ENCODE measurements around the gene ROM1.
"Not testable (repeated sequence)": the region's sequence is repeated elsewhere in the genome, so short reads cannot be mapped to it uniquely, and the experiment has no call there.

The ROM1 gene, protein sequence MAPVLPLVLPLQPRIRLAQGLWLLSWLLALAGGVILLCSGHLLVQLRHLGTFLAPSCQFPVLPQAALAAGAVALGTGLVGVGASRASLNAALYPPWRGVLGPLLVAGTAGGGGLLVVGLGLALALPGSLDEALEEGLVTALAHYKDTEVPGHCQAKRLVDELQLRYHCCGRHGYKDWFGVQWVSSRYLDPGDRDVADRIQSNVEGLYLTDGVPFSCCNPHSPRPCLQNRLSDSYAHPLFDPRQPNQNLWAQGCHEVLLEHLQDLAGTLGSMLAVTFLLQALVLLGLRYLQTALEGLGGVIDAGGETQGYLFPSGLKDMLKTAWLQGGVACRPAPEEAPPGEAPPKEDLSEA

DNA sequence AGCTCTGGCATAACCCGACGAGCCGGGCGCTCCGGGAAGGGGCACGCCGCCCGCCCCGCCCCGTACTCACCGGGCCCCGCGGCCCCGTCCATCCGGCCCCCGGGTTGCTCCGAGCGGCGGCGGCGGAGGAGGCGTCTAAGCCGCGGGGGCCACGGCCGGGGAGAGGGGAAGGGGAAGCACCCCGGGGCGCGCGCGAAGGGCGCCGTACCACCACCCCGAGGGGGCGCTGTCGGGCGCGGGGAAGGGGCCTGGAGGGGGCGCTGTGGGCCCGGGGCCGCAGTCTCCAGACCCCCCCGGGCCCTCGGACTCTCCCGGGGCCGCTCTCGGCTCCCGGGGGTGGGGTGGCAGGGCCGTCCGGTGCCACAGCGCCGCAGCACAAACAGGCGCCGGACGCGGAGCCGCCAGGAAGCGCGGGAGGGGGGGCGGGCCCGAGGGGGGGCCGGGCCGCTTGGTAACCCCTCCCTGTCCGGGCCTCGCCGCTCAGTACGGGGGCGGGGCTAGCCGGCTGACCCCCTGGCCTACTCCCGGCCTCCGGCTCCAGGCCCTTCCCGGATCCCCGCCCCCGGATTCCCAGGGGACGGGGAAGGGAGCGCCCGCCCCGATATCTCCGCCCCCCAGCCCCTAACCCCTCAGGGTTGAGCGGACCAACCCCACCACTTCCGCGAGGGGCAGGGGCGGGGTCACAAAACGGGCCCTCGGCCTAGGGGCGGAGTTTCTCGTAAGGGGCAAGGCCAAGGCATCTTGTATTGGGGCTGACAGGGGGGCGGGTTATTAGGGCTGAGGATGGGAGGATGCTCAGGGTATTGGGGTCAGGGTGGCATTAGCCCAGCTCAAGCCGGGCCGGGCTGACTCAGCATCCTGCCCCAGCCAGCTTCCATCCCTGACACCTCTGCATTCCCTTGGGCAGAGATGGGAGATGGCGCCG lies at the start of gene ROM1, which contains the start of gene EML3:
TSS of gene ROM1 (plus strand) at position 892 of the 925 bp plus-strand sequence. CDS start at position 917, 25 bp downstream.
TSS of gene EML3 (minus strand) at position 410 of the 925 bp plus-strand sequence. CDS start at position 92, 318 bp downstream.
- peak; percentile 72 to 90 (median 82) for DNase-seq

DNA sequence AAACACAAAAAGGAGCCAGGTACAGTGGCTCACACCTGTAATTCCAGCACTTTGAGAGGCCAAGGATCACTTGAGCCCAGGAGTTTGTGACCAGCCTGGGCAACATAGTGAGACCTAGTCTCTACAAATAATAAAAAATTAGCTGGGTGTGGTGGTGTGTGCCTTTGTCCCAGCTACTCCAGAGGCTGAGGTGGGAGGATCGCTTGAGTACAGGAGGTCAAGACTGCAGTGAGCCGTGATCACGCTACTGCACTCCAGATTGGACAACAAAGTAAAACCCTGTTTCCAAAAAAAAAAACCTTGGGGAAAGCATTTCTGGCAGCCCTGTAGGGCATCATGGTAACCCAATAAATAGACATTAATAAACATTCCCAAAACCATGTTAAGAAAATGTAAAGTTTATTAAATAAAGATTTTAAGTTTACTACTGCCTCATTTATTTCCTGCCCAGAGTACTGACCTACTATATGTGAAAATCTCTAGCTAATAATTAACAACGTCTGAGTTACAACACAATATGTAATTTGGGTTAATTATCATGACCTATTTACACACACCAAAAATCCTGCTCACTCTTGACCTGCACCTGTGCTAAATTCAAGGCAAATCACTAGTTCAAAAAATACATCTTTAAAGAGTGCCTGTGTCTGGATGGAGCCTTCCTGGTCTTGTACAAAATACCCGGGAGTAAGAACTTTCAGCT lies 47.8 kb upstream of the ROM1 start:
- no peak for DNase-seq

DNA sequence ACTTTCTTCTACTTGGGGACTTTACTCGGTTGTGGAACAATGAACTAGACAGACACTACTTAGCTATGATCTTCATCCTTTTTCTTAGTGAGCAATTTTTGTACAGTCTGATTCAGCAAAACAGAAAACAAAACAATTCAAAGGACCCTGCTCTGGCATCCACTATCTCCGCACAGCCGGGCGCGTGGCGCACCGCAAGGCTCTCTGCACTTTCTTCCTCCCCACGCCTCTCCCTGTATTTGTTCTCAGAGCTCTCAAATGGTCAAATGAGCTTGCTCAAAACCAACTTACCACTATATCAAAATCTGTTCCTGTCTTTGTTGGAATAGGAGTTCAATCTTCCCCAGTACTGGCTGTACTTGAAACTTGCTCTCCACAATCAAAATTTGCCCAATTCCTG lies 46.8 kb upstream of the ROM1 start:
- no peak for DNase-seq

- no peak for DNase-seq
Observed at GRCh38 chr11:62567018-62567633, 45.9 kb upstream of the ROM1 start.

DNA sequence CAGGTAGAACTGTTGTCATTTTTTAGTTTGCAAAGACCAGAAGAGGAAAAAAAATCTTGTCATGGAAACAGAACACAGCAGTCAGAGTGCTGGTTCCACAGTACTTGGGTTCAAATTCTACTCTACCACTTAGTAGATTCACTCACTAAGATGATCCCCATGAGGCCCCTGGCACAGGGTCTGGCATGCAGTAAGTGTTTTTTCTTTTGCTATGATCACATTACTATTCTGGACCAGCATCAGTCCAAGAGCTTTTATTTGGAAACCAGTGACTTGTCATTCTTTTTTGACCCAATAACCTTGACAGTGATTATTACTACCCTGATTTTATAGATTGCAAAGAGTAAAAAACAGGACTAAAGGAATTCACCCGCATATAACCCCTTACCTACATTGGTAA lies 43.4 kb upstream of the ROM1 start:
- DNase-seq: no peak

DNA sequence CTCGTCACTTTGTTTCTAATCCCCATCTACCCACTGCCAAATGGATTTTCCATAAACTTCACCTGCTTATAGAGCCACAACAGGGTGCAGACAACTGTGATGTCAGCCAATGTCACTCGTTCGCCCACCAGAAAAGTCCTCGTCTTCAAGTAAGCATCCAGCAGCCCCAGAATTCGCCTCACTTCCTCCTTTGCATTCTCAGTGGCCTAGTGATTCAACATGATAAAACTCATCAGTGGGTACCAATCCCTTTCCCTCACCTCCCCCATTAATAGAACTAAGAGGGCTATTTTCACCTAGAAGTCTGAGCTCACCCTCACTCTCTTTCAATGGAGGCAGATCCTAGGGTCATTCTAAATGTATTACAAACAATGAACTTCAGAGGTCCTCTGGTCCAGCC lies 42.2 kb upstream of the ROM1 start:
- not testable (repeated sequence) for DNase-seq

- DNase-seq: not testable (repeated sequence)
Observed at GRCh38 chr11:62571493-62571892, 41.6 kb upstream of the ROM1 start.

DNA sequence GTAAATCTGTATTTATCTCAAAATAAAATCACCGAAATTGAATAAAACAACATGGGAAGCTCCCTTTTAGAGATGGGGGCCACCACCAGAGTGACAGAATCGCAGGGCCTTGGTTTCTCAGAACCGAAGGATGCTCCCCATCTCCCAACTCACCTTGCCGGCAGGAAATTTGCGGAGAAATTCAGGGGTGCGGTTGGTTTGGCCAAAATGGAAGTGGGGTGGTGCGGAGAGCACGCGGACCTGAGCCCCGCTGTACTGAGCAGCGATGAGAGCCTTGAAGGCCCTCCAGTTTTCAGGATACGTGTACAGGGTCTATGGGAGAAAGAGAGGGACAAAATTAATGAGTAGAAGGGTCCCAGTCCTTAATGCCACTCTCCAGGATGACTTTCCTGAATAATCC lies 40.6 kb upstream of the ROM1 start:
- no peak for DNase-seq

- DNase-seq: peak in 3 of 6 experiments; percentile 25 to 60 (median 44)
Observed at GRCh38 chr11:62573006-62573591, 40.0 kb upstream of the ROM1 start.

DNA sequence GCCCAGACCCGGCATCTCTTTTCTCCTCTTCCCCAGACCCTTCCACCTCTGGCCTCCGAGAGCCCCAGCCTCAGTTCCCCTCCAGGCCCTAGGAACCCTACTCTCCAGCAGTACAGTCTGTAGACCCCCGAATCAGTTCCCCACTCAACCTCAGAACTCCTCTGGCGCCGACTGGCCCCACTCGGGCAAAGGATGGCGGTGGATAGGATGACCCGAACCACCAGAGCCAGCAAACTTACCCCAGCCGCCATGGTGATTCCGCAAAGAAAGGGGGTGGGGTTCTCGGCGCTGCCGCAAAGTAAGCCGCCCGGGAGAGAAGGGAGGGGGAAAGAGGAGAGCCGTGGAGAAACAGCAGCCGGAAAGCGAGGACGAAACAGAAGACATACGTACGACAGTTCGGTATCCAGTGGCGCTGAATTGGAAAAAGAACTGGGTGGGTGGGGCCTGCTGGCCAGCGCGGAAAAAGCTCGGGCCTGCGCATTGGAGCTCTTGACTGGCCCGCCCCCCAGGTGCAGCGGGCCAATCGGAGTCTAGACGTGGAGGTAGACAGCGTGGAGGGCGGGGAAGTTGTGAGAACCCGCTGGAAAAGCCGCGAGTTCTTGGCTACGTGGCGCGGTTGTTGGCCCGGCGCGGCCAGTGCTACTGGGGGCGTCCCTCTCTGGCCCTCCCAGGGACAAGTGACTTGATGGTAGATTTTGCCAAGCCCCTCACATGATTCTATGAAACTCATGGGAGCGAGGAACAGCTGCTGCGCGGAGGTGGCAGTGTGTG lies 39.3 kb upstream of the ROM1 start, which contains the start of gene EEF1G:
TSS of gene EEF1G (minus strand) at position 300 of the 771 bp plus-strand sequence. CDS start at position 251, 49 bp downstream.
- peak; percentile 91 to 100 (median 98) for DNase-seq

- DNase-seq: peak in 3 of 6 experiments; percentile 34 to 46 (median 42)
Observed at GRCh38 chr11:62574363-62575071, 38.5 kb upstream of the ROM1 start.

- DNase-seq: no peak
Observed at GRCh38 chr11:62575156-62575555, 37.9 kb upstream of the ROM1 start.

DNA sequence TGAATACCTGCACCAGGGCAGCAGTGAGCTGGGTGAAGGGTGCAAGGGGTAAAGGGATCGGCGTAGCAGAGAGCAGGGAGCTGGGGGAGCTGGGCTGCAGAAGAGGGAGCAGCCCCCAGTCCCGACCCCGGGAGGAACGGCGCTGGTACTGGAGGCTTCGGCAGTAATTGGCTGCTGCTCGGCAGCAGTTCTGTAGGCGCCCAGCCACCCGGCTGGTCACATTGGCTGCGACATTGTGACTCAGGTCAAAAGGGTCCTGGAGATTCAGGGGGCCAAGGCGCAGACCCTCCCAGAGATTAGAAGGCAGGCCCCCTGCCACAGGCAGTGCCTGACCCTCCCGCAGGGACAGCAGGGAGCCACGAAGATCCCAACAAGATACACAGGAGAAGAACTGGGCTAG lies 37.2 kb upstream of the ROM1 start:
- no peak for DNase-seq

DNA sequence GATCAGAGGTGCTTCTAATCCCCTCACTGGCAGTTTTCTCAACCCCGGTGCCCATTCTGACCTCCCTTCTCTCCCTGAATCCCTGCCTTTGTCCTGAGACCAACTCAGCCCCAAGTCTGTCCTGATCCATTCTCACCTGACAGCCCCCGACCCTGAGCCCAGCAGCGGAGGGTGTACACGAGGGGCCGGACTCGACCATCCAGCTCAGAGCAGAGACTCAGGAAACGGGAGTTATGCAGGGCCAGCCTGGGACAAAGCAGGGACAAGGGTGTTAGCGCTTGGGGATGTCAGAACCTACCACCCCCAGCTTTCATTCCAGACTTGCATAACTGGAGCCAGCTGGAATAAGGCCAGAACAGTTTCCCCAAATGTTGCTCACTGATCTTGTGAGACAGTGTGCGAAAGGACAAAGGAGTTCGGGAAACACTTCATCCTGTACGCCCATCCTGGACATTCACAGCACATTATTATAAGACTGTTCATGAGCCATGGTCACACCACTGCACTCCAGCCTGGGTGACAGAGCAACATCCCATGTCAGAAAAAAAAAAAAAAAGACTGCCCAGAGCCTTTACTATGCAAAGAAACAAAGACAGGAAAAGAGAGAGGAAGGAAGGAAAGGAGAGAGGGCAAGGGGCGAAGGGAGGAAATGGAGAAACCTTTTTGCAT lies 35.9 kb upstream of the ROM1 start:
- DNase-seq: no peak

DNA sequence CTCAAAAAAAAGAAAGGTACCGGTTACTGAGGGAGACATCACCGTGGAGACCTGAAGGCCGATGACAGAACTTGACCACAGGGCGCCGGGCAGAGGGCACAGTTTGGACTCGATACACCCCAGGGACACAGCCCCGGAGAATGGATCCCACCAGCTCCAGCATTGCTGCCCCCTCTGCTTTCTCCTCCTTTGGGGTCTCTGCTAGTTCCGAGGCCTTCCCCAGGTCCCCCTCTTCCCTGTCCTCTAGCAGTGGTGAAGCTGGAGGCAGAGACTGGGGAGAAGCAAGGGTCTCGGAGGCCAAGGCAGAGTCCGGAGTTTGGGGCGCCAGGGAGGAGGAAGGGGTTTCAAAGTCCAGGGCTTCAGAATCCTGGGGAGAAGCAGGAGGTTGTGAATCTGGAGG lies 34.5 kb upstream of the ROM1 start:
- DNase-seq: no peak

GRCh38 chr11:62579252-62579651 lies 33.8 kb upstream of the ROM1 start:
- DNase-seq: no peak

GRCh38 chr11:62580959-62581715 lies 31.9 kb upstream of the ROM1 start:
- no peak for DNase-seq

- not testable (repeated sequence) for DNase-seq
Observed at GRCh38 chr11:62581735-62582134, 31.3 kb upstream of the ROM1 start.

GRCh38 chr11:62585356-62585755 lies 27.7 kb upstream of the ROM1 start:
- DNase-seq: not testable (repeated sequence)

Measured in stimulated activated naive CD4-positive, alpha-beta T cell (primary cell).